Activated T-cell treated with anti-CD3 and anti-CD28 coated beads, Interleukin-2, amount 50 U/mL, for 4 hours (primary cell): Measurements from ENCODE around the gene SPI1. TPM values are rescaled to one million over a fixed set of nuclear protein-coding genes. Genes with fewer than 3 reads are reported as not detected.
"Not testable (repeated sequence)": the region's sequence is repeated elsewhere in the genome, so short reads cannot be mapped to it uniquely, and the experiment has no call there.

ENCODE experiments used
- ATAC-seq, 2 donors: fragments of 200-7000 bp; cut with Tn5 transposase; one replicate each; pipeline ENCODE4 v1.10.0; 2021
- DNase-seq: peaks from one replicate; pipeline ENCODE4 v3.0.0-alpha.2; 2020
- H3K27me3 Mint-ChIP-seq: one replicate; pipeline ENCODE4 v1.8.0; 2021; ENCODE audit warnings: low read depth, mixed read lengths
- H3K36me3 Mint-ChIP-seq: one replicate; pipeline ENCODE4 v1.8.0; 2022; ENCODE audit warnings: mixed read lengths; ENCODE audit not compliant: insufficient read depth
- H3K4me1 Mint-ChIP-seq: one replicate; pipeline ENCODE4 v1.8.0; 2021; ENCODE audit warnings: low read depth, mixed read lengths
- H3K4me3 Mint-ChIP-seq: one replicate; pipeline ENCODE4 v1.8.0; 2021; ENCODE audit warnings: mild to moderate bottlenecking, moderate library complexity, mixed read lengths
- H3K9me3 Mint-ChIP-seq: one replicate; pipeline ENCODE4 v1.8.0; 2021; ENCODE audit warnings: mixed read lengths
- total RNA-seq, 3 donors: library from RNA; stranded (reverse); gene quantifications; one replicate each; pipeline ENCODE4 v1.2.1, GENCODE V29; 2021

Gene SPI1
- total RNA-seq, 3 donors from 2014 or later: 0.74 to 2.3 (median 1.1) TPM

- DNase-seq (no peak), ATAC-seq (no peak)
- no peaks in the 10 kb centered on the region for H3K9me3 Mint-ChIP-seq
- H3K4me3 Mint-ChIP-seq: no peak overlapping the region
- no peaks in the 10 kb centered on the region for H3K4me1 Mint-ChIP-seq
- no peaks in the 10 kb centered on the region for H3K27me3 Mint-ChIP-seq
- H3K36me3 Mint-ChIP-seq: no peaks in the 10 kb centered on the region
These were observed 42.6 kb downstream of the SPI1 start for GRCh38 chr11:47335733-47336132.

- H3K27me3 Mint-ChIP-seq, ATAC-seq, H3K36me3 Mint-ChIP-seq, DNase-seq, H3K9me3 Mint-ChIP-seq, H3K4me1 Mint-ChIP-seq, H3K4me3 Mint-ChIP-seq: not testable (repeated sequence)
These were observed 43.5 kb downstream of the SPI1 start for GRCh38 chr11:47334699-47335411.

- ATAC-seq (no peak), DNase-seq (no peak)
- Mint-ChIP-seq H3K4me3 (no peak overlapping the region), H3K9me3 (no peaks in the 10 kb centered on the region), H3K27me3 (no peaks in the 10 kb centered on the region), H3K4me1 (no peaks in the 10 kb centered on the region), H3K36me3 (peaks cover 1% of the 10 kb centered on the region)
These were observed 44.4 kb downstream of the SPI1 start for GRCh38 chr11:47333886-47334443.

- DNase-seq (no peak), ATAC-seq (no peak)
- Mint-ChIP-seq H3K27me3 (no peaks in the 10 kb centered on the region), H3K36me3 (peaks cover 6% of the 10 kb centered on the region), H3K9me3 (no peaks in the 10 kb centered on the region), H3K4me1 (no peaks in the 10 kb centered on the region), H3K4me3 (no peak overlapping the region)
These were observed 44.9 kb downstream of the SPI1 start for GRCh38 chr11:47333526-47333845.

GRCh38 chr11:47332791-47333525, 45.4 kb downstream of the SPI1 start:
- H3K27me3 Mint-ChIP-seq: no peaks in the 10 kb centered on the region

GRCh38 chr11:47332303-47332711, 46.0 kb downstream of the SPI1 start:
- H3K27me3 Mint-ChIP-seq: no peaks in the 10 kb centered on the region
- no peak for DNase-seq
- no peaks in the 10 kb centered on the region for H3K4me1 Mint-ChIP-seq
- ATAC-seq: no peak
- H3K9me3 Mint-ChIP-seq: no peaks in the 10 kb centered on the region
- H3K4me3 Mint-ChIP-seq: no peak overlapping the region
- peaks cover 12% of the 10 kb centered on the region for H3K36me3 Mint-ChIP-seq

More at GRCh38 chr11:47332791-47333525, 45.4 kb downstream of the SPI1 start:
- ATAC-seq (no peak), DNase-seq (no peak)
- Mint-ChIP-seq H3K4me3 (no peak overlapping the region), H3K4me1 (no peaks in the 10 kb centered on the region), H3K9me3 (no peaks in the 10 kb centered on the region), H3K36me3 (peaks cover 8% of the 10 kb centered on the region)

GRCh38 chr11:47331454-47332302, 46.7 kb downstream of the SPI1 start:
- H3K27me3 Mint-ChIP-seq: no peaks in the 10 kb centered on the region
- no peak for ATAC-seq
- no peak overlapping the region for H3K4me3 Mint-ChIP-seq
- DNase-seq: no peak
- no peaks in the 10 kb centered on the region for H3K9me3 Mint-ChIP-seq
- peaks cover 13% of the 10 kb centered on the region for H3K36me3 Mint-ChIP-seq
- no peaks in the 10 kb centered on the region for H3K4me1 Mint-ChIP-seq

GRCh38 chr11:47329987-47330931, 48.1 kb downstream of the SPI1 start:
- H3K4me1 Mint-ChIP-seq: no peaks in the 10 kb centered on the region

GRCh38 chr11:47329431-47329986, 48.8 kb downstream of the SPI1 start:
- peaks cover 24% of the 10 kb centered on the region for H3K36me3 Mint-ChIP-seq
- no peaks in the 10 kb centered on the region for H3K4me1 Mint-ChIP-seq
- DNase-seq (no peak), ATAC-seq (no peak)
- no peaks in the 10 kb centered on the region for H3K9me3 Mint-ChIP-seq
- no peaks in the 10 kb centered on the region for H3K27me3 Mint-ChIP-seq
- H3K4me3 Mint-ChIP-seq: no peak overlapping the region

More at GRCh38 chr11:47329987-47330931, 48.1 kb downstream of the SPI1 start:
- DNase-seq (no peak), ATAC-seq (no peak)
- no peaks in the 10 kb centered on the region for H3K27me3 Mint-ChIP-seq
- peaks cover 18% of the 10 kb centered on the region for H3K36me3 Mint-ChIP-seq
- no peak overlapping the region for H3K4me3 Mint-ChIP-seq
- no peaks in the 10 kb centered on the region for H3K9me3 Mint-ChIP-seq

- DNase-seq (no peak), ATAC-seq (no peak)
- Mint-ChIP-seq H3K27me3 (no peaks in the 10 kb centered on the region), H3K9me3 (no peaks in the 10 kb centered on the region), H3K4me3 (no peak overlapping the region), H3K4me1 (no peaks in the 10 kb centered on the region), H3K36me3 (peaks cover 24% of the 10 kb centered on the region)
These were observed 49.6 kb downstream of the SPI1 start for GRCh38 chr11:47328449-47329390.

GRCh38 chr11:47327949-47328348, 50.4 kb downstream of the SPI1 start:
- Mint-ChIP-seq H3K4me3 (no peak overlapping the region), H3K36me3 (peaks cover 28% of the 10 kb centered on the region), H3K27me3 (no peaks in the 10 kb centered on the region), H3K9me3 (no peaks in the 10 kb centered on the region), H3K4me1 (no peaks in the 10 kb centered on the region)
- ATAC-seq: no peak
- no peak for DNase-seq

- H3K9me3 Mint-ChIP-seq: no peaks in the 10 kb centered on the region
- DNase-seq (no peak), ATAC-seq (no peak)
- no peaks in the 10 kb centered on the region for H3K27me3 Mint-ChIP-seq
- H3K4me1 Mint-ChIP-seq: no peaks in the 10 kb centered on the region
- peaks cover 28% of the 10 kb centered on the region for H3K36me3 Mint-ChIP-seq
- H3K4me3 Mint-ChIP-seq: no peak overlapping the region
These were observed 51.3 kb downstream of the SPI1 start for GRCh38 chr11:47327025-47327424.
